SK-N-SH (cell line): ENCODE measurements around the gene BNC2.

Experiments used
- EP300 ChIP-seq, 2 experiments: IDR thresholded peaks; 2 replicates each; pipeline versions ENCODE4 v1.4.0 to v1.6.1; 2012; ENCODE audit warnings: borderline replicate concordance in 1 of 2, low read depth in 1 of 2, low read length in 1 of 2
- EZH2phosphoT487 ChIP-seq: fragments of 200-600 bp; sonication (generic); IDR thresholded peaks from 2 replicates; pipeline ENCODE4 v1.6.1; 2017; ENCODE audit warnings: low read depth, mixed run types, mild to moderate bottlenecking, antibody characterized with exemption, moderate library complexity, borderline replicate concordance
- FOXJ3 ChIP-seq: sonication (generic); formaldehyde crosslinking; IDR thresholded peaks from 2 replicates; pipeline ENCODE4 v1.5.1; 2020; ENCODE audit warnings: mild to moderate bottlenecking, missing genetic modification reagents
- FOXM1 ChIP-seq: IDR thresholded peaks from 2 replicates; pipeline ENCODE4 v1.4.0; 2012; ENCODE audit warnings: low read depth, mild to moderate bottlenecking
- MAX ChIP-seq: IDR thresholded peaks from 2 replicates; pipeline ENCODE4 v1.4.0; 2012; ENCODE audit warnings: low read depth
- POLR2AphosphoS5 ChIP-seq: IDR thresholded peaks from 2 replicates; pipeline ENCODE4 v1.6.1; 2012; ENCODE audit warnings: low read depth, low read length
- RCOR1 ChIP-seq: fragments of 150-350 bp; IDR thresholded peaks from 2 replicates; pipeline ENCODE4 v1.6.1; 2017; ENCODE audit warnings: antibody characterized with exemption, low read length
- TF ChIP-seq, protein P1 (sequence below): fragments of 200-600 bp; sonication (generic); IDR thresholded peaks from 2 replicates; pipeline ENCODE4 v1.6.1; 2017; ENCODE audit warnings: antibody characterized with exemption, mild to moderate bottlenecking, moderate library complexity

DNA sequence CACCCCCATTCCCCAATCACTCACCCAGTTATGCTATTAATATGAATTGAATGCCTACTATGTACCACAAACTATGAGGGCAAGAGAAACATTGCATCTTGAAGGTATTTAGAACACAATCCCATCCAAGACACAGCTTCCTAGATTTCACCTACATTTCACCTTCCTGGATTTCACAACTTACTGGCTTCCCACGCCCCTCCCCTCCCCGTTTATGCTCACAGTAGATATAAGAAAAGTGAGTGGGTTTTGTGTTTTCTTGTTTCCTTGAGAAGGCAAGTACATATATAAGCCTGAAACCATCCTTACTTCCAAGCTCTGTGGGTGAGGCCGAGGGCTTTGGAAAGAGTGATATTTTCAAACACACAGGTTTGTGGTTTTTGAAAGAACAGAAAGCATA, 465.0 kb downstream of the BNC2 start:
- no peak for TF ChIP-seq FOXM1
- TF ChIP-seq, protein P1, sequence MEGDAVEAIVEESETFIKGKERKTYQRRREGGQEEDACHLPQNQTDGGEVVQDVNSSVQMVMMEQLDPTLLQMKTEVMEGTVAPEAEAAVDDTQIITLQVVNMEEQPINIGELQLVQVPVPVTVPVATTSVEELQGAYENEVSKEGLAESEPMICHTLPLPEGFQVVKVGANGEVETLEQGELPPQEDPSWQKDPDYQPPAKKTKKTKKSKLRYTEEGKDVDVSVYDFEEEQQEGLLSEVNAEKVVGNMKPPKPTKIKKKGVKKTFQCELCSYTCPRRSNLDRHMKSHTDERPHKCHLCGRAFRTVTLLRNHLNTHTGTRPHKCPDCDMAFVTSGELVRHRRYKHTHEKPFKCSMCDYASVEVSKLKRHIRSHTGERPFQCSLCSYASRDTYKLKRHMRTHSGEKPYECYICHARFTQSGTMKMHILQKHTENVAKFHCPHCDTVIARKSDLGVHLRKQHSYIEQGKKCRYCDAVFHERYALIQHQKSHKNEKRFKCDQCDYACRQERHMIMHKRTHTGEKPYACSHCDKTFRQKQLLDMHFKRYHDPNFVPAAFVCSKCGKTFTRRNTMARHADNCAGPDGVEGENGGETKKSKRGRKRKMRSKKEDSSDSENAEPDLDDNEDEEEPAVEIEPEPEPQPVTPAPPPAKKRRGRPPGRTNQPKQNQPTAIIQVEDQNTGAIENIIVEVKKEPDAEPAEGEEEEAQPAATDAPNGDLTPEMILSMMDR, result no peak
- TF ChIP-seq EP300 (IDR thresholded peaks at IDR 0.05; ENCODE audit: borderline replicate concordance in 1 of 2, low read depth in 1 of 2, low read length in 1 of 2), result no peak
- no peak for TF ChIP-seq POLR2AphosphoS5
- no peak for TF ChIP-seq FOXJ3 (CRISPR knock-in tag)
- TF ChIP-seq EZH2phosphoT487, result no peak
- no peak for TF ChIP-seq RCOR1
- TF ChIP-seq MAX, result no peak
